Epithelial cell of prostate (primary cell): Measurements from ENCODE around the gene TRAPPC8.
"Not testable (repeated sequence)": the region's sequence is repeated elsewhere in the genome, so short reads cannot be mapped to it uniquely, and the experiment has no call there.

ENCODE experiments used
- DNase-seq: peaks from one replicate; pipeline ENCODE4 v3.0.0-alpha.2; 2011; ENCODE audit warnings: low read depth, low spot score
- H3K27ac ChIP-seq: fragments of 450-650 bp; 2 replicates; pipeline ENCODE4 v1.5.1; 2017; ENCODE audit warnings: mild to moderate bottlenecking

Gene TRAPPC8

DNA sequence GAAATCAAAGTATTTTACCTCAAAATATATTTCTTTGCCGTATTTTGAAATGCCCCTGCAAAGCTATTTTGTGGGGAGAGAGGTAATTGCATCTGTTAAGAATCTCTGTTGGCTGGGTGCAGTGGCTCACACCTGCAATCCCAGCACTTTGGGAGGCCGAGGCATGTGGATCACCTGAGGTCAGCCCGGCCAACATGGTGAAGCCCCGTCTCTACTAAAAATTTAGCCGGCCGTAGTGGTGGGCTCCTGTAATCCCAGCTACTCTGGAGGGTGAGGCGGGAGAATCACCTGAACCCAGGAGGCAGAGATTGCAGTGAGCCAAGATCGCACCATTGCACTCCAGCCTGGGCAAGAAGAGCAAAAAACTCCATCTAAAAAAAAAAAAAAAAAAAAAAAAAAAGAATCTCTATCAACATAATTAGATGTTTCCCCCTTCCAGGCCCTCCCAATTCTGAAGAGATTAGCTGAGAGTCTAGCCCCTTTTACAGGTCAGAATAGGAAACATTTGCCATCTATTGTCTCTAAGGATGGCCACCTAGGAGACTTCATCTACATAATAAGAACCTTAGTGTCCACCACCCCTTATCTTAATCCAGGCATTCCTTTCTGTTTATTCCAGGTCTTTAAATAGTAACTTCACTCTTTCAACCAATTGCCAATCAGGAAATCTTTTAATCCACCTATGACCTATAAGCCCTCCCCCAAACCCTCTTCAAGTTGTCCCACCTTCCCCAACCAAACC is 3.5 kb upstream of the TRAPPC8 start:
- H3K27ac ChIP-seq = no peak overlapping the region
- DNase-seq = no peak

DNA sequence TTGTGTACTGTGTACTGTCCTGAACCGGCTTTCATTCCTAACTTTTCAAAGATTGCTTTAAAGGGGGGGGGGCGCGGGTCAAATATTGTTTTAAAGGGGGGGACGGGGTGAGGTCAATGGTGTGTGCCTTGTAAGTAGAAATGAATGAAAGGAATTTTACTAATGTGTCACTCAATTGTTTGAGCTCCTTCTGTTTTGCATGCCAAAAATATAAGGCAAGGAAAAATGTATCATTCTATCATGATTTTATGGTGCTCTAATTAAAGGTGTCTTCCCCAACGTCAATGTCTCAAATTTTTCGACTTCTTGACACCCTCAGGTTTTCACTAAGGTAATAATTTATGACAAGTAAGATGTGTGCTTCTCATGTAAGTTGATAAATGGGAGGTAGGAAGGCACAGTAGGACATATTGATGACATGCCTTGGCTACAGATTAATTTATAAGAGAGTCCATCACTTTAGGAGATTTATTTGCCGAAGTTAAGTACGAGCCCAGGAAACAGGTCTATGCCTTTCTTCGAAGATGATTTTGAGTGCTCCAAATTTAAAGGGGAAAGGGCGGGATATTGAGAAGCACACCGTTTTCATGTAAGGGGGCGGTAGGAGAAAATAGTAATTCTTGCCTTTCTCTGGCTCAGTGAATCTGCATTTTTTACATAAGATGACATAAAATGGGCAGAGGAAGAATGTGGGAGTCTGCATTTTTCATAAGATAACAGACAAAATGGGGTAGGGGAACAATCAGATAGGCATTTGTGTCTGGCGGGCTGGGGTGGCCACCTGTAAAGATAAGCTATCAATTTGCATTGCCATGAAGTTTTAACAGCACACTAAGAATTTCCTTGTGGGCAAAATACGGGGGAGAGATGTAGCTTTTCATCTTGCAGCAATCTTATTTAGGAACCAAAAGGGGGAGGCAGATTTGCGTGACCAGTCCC is 1.2 kb upstream of the TRAPPC8 start:
- DNase-seq = no peak
- peak overlapping the region; percentile 89 for H3K27ac ChIP-seq

DNA sequence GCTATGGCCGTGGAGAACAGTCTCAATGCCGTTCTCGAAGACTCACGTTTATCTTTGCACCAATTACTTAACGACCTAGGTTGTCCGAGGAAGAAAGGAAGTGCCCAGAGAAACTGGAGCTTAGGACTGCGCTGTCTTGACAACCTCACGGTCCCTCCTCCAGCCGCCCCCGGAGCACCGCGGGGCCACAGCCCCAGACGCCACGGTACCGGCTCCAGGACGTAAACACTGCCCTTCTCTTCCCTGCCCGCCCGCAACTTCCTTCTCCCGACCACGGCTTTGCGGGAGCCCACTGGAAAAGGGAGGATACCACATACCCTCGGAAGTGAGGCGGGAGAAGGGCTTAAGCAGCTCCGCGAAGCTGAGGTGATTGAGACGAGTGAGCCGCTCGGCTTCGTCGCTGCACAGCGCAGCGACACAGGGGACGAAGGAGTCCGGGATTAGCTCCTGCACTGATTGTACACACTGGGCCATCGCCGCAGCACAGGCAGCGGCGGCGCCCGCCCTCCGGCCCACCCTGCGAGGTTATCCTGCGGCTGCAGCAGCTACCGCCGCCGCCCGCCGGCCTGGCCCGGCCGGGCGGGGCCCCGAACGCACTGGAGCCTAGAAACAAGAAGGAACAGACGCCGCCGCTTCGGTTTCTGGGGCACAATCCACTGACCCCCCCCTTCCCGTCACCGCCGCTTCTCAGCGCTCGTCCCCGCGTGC is 483 bp downstream of the TRAPPC8 start:
- DNase-seq = no peak
- H3K27ac ChIP-seq = peak overlapping the region; percentile 89

DNA sequence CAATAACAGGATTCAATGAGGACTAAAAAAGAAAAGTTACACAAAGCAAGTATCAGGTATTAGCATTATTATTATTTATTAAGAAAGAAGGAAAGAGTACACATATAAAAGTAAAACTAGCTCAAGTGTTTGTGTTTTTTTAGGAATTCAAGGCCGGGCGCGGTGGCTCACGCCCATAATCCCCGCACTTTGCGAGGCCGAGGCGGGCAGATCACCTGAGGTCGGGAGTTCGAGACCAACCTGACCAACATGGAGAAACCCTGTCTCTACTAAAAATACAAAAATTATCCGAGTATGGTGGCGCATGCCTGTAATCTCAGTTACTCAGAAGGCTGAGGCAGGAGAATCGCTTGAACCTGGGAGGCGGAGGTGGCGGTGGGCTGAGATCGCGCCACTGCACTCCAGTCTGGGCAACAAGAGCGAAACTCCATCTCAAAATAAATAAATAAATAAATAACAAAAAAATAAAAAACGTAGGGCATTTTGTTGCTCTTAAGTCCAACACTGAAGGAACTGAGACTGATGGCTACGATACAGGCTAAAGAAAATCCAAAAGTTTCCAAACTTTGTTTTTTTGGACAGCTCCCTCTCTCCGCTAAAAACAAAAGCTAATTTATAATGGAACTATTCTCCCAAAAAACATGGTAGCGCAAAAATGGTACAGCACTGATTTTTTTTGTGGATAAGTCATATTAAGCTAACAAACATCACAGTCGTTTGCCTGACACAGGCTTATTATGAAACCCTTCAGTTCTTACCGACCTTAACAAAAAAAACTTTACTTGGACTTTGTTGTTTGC is 1.7 kb downstream of the TRAPPC8 start:
- peak overlapping the region; percentile 89 for H3K27ac ChIP-seq
- no peak for DNase-seq

DNA sequence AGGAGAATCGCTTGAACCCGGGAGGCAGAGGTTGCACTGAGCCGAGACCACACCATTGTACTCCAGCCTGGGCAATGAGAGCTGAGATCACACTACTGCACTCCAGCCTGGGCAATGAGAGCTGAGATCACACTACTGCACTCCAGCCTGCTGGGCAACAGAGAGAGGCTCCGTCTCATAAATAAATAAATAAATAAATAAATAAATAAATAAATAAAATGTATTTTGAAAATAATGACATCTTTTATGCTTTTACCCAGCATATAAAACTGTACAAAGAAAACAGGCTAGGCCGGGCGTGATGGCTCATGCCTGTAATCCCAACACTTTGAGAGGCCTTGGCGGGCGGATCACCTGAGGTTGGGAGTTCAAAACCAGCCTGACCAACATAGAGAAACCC is 8.2 kb downstream of the TRAPPC8 start:
- H3K27ac ChIP-seq, DNase-seq: not testable (repeated sequence)

DNA sequence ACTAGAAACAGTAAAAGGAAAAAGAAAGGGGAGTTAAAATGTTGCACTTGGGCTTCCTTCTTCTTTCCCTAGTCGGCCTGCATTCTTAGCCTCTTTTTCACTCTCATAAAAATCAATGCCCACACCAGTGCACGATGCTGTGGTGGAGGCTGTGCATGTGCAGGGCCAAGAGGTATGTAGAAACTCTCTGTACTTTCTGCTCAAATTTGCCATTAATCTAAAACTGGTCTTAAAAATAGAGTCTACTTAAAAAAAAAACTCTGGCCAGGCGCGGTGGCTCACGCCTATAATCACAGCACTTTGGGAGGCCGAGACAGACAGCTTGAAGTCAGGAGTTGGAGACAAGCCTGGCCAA is 11.1 kb downstream of the TRAPPC8 start:
- H3K27ac ChIP-seq = peak overlapping the region; percentile 10
- no peak for DNase-seq

DNA sequence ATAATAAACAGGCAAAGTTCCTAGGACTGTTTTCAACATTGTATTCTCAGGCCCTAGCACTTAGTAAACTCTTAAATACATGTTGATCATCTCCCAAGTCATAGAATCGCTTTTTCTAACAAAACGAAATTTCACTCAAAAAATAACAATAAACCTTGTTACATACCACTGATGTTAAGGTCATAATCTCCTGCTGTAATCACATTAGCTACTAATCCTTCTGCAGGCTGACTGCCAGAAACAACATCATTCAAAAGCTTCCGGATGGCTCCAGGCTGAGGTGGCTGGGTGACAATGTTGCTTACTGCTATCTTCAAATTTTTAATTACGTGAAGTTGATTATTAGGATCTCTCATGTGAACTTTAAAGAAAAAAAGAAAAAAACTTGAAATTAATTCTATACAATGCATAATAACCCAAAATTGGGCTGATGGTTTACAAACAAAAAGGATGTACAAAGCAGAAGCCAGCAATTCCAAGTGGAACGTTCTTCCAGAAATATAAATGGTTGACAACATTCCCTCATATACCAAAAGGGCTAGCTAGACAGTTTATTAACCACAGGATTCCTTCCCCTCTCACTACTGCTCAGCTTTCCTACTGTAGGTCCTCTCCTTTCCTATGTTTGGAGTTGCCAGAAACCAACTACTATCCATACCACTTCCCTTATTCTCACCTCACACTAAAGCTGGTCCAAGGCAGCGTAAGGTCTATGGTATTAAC is 11.6 kb downstream of the TRAPPC8 start:
- no peak for DNase-seq
- peak overlapping the region; percentile 10 for H3K27ac ChIP-seq

DNA sequence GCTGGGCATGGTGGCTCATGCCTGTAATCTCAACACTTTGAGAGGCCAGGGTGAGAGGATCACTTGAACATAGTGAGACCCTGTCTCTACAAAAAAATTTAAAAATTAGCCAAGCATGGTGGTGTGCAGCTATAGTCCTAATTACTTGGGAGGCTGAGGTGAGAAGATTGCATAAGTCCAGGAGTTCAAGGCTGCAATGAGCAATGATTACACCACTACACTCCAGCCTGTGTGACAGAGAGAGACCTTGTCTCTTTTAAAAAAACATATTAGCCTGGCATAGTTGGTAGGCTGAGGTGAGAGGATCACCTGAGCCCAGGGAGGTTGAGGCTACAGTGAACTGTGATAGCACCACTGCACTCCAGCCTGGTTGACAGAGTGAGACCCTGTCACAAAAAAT is 13.7 kb downstream of the TRAPPC8 start:
- no peak for DNase-seq
- no peak overlapping the region for H3K27ac ChIP-seq

DNA sequence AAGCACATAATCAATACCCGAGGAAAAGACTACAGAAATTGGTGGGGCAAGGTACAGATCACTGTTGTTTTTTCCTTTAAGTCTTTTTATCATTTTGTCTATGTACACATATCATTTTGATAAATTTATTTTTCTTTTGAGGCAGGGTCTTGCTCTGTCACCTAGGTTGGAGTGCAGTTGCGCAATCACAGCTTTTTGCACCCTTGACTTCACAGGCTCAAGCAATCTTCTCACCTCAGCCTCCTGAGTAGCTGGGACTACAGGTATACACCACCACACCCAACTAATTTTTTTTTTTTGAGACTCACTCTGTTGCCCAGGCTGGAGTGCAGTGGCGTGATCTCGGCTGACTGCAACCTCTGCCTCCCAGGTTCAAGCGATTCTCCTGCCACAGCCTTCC is 15.9 kb downstream of the TRAPPC8 start:
- DNase-seq, H3K27ac ChIP-seq: not testable (repeated sequence)

DNA sequence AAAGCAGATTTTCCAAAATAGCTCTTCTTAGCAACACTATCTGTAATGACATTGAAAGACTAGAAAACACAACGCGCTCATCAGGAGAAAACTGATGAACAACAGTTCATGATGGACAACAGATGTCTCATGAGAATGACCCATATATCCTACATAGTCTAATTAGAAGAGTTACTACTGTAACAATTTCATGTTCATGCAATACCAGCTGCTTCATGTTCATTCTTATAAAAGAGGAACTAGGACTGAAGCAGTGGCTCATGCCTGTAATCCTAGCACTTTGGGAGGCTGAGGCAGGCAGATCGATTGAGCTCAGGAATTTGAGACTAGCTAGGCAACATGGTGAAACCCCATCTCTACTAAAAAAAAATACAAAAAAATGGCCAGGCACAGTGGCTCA is 22.7 kb downstream of the TRAPPC8 start:
- H3K27ac ChIP-seq = no peak overlapping the region

DNA sequence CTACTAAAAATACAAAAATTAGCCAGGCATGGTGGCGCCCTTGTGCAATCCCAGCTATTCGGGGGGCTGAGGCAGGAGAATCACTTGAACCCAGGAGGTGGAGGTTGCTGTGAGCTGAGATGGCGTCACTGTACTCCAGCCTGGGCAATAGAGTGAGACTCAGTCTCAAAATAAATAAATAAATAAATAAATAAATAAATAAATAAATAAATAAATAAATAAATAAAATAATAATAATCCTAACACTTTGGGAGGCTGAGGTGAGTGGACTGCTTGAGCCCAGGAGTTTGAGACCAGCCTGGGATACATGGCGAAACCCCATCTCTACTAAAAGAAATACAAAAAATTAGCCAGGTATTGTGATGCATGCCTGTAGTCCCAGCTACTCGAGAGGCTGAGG is 23.6 kb downstream of the TRAPPC8 start:
- DNase-seq, H3K27ac ChIP-seq: not testable (repeated sequence)

More for the DNA sequence above, 22.7 kb downstream of the TRAPPC8 start:
- DNase-seq = no peak

DNA sequence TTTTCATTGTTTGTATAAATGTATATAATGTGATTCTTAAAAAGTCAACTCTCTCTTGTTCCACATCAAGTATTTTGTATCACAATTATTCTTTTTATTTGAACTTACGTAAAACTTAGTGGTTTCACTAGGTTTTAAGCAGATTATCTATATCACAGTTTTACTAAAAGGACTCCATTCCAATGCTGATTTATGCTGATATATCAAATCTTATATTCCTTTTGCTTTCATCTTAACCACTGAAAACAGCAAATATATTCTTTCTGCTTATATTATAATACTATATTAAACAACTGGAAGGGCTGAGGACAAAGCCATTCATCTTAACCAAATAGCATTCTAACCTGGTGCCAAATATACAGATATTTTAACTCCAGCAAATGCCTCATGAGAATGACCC is 24.2 kb downstream of the TRAPPC8 start:
- no peak for DNase-seq
- no peak overlapping the region for H3K27ac ChIP-seq

DNA sequence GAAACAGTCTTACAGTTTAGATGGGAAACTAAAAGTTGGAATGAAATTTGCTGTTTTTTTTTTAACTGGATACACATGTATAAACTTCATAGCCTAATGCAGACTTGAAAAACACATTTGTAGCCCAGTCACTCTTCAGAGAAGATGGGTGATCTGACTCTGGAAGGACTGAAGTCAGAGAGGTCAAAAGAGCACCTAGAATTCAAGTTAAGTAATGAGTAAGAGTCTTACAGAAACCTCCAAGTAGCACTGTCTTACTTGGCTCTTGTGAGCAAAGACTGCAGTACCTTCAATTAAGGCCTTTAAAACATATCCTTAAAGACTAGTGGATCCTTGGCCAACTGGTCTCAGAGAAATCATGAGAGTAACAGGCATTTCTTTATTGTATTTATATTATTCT is 41.9 kb downstream of the TRAPPC8 start:
- H3K27ac ChIP-seq = no peak overlapping the region
- no peak for DNase-seq

DNA sequence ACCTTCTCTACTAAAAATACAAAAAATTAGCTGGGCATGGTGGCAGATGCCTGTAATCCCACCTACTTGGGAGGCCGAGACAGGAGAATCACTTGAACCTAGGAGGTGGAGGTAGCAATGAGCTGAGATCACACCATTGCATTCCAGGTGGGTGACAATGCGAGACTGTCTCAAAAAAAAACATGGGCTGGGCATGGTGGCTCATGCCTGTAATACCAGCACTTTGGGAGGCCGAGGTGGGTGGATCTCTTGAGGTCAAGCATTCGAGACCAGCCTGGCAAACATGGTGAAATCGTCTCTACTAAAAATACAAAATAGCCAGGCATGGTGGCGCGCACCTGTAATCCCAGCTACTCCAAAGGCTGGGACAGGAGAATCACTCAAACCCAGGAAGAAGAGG is 43.2 kb downstream of the TRAPPC8 start:
- DNase-seq, H3K27ac ChIP-seq: not testable (repeated sequence)

DNA sequence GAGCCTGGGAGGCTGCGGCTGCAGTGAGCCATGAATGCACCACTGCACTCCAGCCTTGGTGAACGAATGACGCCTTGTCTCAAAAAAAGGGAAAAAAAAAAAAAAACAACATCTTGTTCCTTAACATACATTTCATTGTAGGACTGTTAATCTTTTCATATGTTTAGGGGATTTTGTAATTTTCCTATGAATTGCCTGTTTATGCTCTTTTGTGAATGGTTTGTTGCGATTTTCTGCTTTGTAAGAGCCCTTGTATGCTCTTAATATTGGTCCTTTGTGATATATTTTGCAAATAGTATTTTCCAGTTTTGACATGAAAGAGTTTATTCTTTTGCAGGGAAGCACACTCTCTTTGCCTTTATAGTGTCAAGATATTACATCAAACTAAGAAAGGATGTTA is 50.0 kb downstream of the TRAPPC8 start:
- no peak for DNase-seq
- no peak overlapping the region for H3K27ac ChIP-seq

DNA sequence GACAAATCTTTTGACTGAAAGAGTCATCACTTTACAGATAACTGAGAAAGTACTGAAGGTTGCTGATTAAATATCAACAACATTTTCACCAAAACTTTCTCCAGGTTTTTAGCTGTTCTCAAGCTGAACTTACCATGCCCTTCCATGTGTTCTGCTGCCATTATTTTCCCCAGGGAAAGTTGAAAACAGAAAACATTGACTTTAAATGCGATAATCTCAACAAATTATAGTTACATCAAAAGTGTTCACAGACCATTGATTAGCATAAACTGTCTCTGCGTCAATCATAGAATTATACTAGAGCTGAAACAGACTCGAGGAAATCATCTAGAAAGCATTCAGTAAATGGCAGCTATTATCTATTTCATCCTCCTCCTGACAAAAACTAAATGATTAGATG is 51.4 kb downstream of the TRAPPC8 start:
- DNase-seq = no peak
- no peak overlapping the region for H3K27ac ChIP-seq

DNA sequence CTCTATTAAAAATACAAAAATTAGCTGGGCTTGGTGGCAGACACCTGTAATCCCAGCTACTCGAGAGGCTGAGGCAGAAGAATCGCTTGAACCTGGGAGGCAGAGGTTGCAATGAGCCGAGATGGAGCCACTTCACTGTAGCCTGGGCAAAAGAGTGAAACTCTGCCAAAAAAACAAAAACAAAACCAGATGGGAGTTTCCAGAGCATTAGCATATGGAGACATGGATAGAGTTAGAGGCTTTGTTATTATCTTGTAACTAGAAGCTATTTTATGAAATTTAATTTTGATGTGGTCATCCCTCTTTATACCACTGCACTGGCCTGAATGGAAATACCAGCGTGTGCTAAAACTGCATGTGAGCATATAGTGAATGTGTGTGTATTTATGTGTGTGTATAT is 58.9 kb downstream of the TRAPPC8 start:
- H3K27ac ChIP-seq = no peak overlapping the region
- DNase-seq = no peak

DNA sequence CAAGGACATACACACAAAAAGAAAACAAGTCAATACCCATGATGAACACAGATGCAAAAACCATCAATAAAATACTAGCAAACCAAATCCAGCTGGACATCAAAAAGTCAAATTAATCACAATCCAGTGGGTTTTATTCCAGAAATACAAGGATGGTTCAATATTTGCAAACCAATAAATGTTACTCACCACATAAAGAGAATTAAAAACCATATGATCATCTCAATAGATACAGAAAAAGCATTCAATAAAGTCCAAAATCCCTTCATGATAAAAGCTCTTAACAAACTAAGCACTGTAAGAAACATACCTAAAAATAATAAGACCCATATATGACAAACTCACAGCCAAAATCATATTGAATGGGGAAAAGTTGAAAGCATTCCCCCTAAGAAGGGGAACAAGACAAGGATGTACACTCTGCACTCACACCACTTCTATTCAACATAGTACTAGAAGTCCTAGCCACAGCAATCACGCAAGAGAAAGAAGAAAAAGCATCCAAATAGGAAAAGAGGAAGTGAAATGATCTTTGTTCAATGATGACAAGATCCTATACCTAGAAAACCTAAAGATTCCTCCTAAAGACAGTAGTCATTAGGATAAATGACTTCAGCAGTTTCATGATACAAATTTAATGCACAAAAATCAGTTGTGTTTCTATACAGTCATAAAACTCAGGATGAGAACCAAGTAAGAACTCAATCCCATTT is 62.6 kb downstream of the TRAPPC8 start:
- no peak for DNase-seq
- no peak overlapping the region for H3K27ac ChIP-seq

DNA sequence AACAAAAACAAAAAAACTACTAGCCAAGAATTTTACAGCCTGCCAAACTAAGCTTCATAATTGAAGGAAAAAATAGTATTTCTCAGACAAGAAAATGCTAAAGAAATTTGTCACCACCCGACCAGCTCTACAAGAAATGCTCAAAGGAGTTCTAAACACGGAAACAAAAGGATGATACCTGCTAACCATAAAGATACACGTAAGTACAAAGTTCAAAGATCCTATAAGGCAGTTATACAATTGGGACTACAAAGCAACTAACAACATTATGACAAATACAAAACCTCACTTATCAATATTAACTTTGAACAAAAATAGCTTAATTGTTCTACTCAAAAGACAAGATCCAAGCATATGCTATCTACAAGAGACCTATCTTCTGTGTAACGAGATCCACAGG is 64.6 kb downstream of the TRAPPC8 start:
- DNase-seq = no peak
- H3K27ac ChIP-seq = no peak overlapping the region
